H9 (cell line): ENCODE results near the gene THAP11. TPM values are rescaled to one million over a fixed set of nuclear protein-coding genes. Genes with fewer than 3 reads are reported as not detected.
A peak's percentile ranks its signal among the peaks of the same experiment; 100 is the strongest.

ENCODE experiments used
- DNase-seq: peaks from one replicate; pipeline ENCODE4 v3.0.0-alpha.2; 2017
- H2AFZ ChIP-seq: one replicate; pipeline ENCODE4 v1.6.1; 2013; ENCODE audit warnings: mild to moderate bottlenecking, low read length, control low read depth, moderate library complexity
- H2AK5ac ChIP-seq: 2 replicates; pipeline ENCODE4 v1.6.1; 2013; ENCODE audit warnings: low read length, control low read depth, mixed read lengths; ENCODE audit not compliant: insufficient read length
- H2BK120ac ChIP-seq: one replicate; pipeline ENCODE4 v1.6.1; 2013; ENCODE audit warnings: low read depth, mild to moderate bottlenecking, low read length, control low read depth, inconsistent platforms; ENCODE audit not compliant: poor library complexity, severe bottlenecking
- H2BK12ac ChIP-seq: 2 replicates; pipeline ENCODE4 v1.6.1; 2013; ENCODE audit warnings: low read length, control low read depth, mixed read lengths, low read depth; ENCODE audit not compliant: insufficient read length
- H2BK15ac ChIP-seq: 2 replicates; pipeline ENCODE4 v1.6.1; 2013; ENCODE audit warnings: low read depth, low read length, control low read depth
- H2BK20ac ChIP-seq: one replicate; pipeline ENCODE4 v1.6.1; 2013; ENCODE audit warnings: low read depth, mild to moderate bottlenecking, low read length, control low read depth, inconsistent platforms; ENCODE audit not compliant: poor library complexity, severe bottlenecking
- H2BK5ac ChIP-seq: 2 replicates; pipeline ENCODE4 v1.6.1; 2013; ENCODE audit warnings: low read length, control low read depth, mixed read lengths; ENCODE audit not compliant: insufficient read length
- H3K14ac ChIP-seq: 2 replicates; pipeline ENCODE4 v1.6.1; 2013; ENCODE audit warnings: low read length, control low read depth; ENCODE audit not compliant: insufficient read depth
- H3K18ac ChIP-seq: 2 replicates; pipeline ENCODE4 v1.6.1; 2013; ENCODE audit warnings: low read depth, mild to moderate bottlenecking, mixed read lengths, low read length, control low read depth; ENCODE audit not compliant: insufficient read length
- H3K23ac ChIP-seq: 2 replicates; pipeline ENCODE4 v1.6.1; 2013; ENCODE audit warnings: low read length, control low read depth, mixed read lengths, low read depth; ENCODE audit not compliant: insufficient read length
- H3K23me2 ChIP-seq: 2 replicates; pipeline ENCODE4 v1.6.1; 2013; ENCODE audit warnings: low read depth, mild to moderate bottlenecking, mixed read lengths, low read length, control low read depth; ENCODE audit not compliant: insufficient read length, poor library complexity, severe bottlenecking
- H3K27ac ChIP-seq: 2 replicates; pipeline ENCODE4 v1.5.1; 2013; ENCODE audit warnings: low read length, control low read depth, mixed read lengths, low read depth; ENCODE audit not compliant: insufficient read length
- H3K27me3 ChIP-seq: 2 replicates; pipeline ENCODE4 v1.6.1; 2013; ENCODE audit warnings: low read length, control low read depth, inconsistent platforms; ENCODE audit not compliant: insufficient read depth
- H3K4ac ChIP-seq: 2 replicates; pipeline ENCODE4 v1.6.1; 2013; ENCODE audit warnings: low read depth, mild to moderate bottlenecking, control low read depth, inconsistent platforms, low read length, moderate library complexity
- H3K4me1 ChIP-seq: 2 replicates; pipeline ENCODE4 v1.6.1; 2013; ENCODE audit warnings: low read length, control low read depth, inconsistent platforms; ENCODE audit not compliant: insufficient read depth
- H3K4me2 ChIP-seq: 2 replicates; pipeline ENCODE4 v1.6.1; 2013; ENCODE audit warnings: low read length, control low read depth, mixed read lengths; ENCODE audit not compliant: insufficient read length, insufficient read depth
- H3K56ac ChIP-seq: 2 replicates; pipeline ENCODE4 v1.6.1; 2013; ENCODE audit warnings: low read depth, mild to moderate bottlenecking, mixed read lengths, low read length, control low read depth; ENCODE audit not compliant: insufficient read length
- H3K79me1 ChIP-seq: 2 replicates; pipeline ENCODE4 v1.6.1; 2013; ENCODE audit warnings: low read depth, mild to moderate bottlenecking, moderate library complexity, low read length, control low read depth, inconsistent platforms; ENCODE audit not compliant: insufficient read depth, poor library complexity, severe bottlenecking
- H3K79me2 ChIP-seq: 2 replicates; pipeline ENCODE4 v1.6.1; 2013; ENCODE audit warnings: low read length, control low read depth, inconsistent platforms; ENCODE audit not compliant: insufficient read depth
- H3K9ac ChIP-seq: 2 replicates; pipeline ENCODE4 v1.6.1; 2013; ENCODE audit warnings: low read length, control low read depth, mixed read lengths; ENCODE audit not compliant: insufficient read length; ENCODE audit errors: extremely low read depth
- H3K9me3 ChIP-seq: one replicate; pipeline ENCODE4 v1.6.1; 2013; ENCODE audit warnings: low read depth, low read length, inconsistent platforms; ENCODE audit not compliant: control insufficient read depth
- H3T11ph ChIP-seq: one replicate; pipeline ENCODE4 v1.6.1; 2013; ENCODE audit warnings: mild to moderate bottlenecking, low read length, control low read depth, inconsistent platforms
- H4K20me1 ChIP-seq: one replicate; pipeline ENCODE4 v1.6.1; 2013; ENCODE audit not compliant: control insufficient read depth, insufficient read length, insufficient read depth
- H4K5ac ChIP-seq: 2 replicates; pipeline ENCODE4 v1.6.1; 2013; ENCODE audit warnings: low read depth, mild to moderate bottlenecking, mixed read lengths, low read length, control low read depth; ENCODE audit not compliant: insufficient read length
- H4K8ac ChIP-seq: replicated peaks from 2 replicates; pipeline ENCODE4 v1.6.1; 2013; ENCODE audit warnings: low read length, control low read depth, mixed read lengths, low read depth; ENCODE audit not compliant: insufficient read length
- H4K91ac ChIP-seq: 2 replicates; pipeline ENCODE4 v1.6.1; 2013; ENCODE audit warnings: low read depth, mild to moderate bottlenecking, moderate library complexity, mixed read lengths, low read length, control low read depth; ENCODE audit not compliant: insufficient read length
- H3K27ac Mint-ChIP-seq, 3 experiments: 2 replicates in 2 of 3; 3 replicates in 1 of 3; pipeline ENCODE4 v1.8.0; 2020 to 2021; ENCODE audit warnings: mixed read lengths in 3 of 3, mild to moderate bottlenecking in 1 of 3, moderate library complexity in 1 of 3
- H3K27me3 Mint-ChIP-seq: 2 replicates; pipeline ENCODE4 v1.8.0; 2021; ENCODE audit warnings: low read depth, mild to moderate bottlenecking, moderate library complexity, mixed read lengths
- H3K36me3 Mint-ChIP-seq, 3 experiments: 2 replicates in 2 of 3; 3 replicates in 1 of 3; pipeline ENCODE4 v1.8.0; 2020 to 2021; ENCODE audit warnings: low read depth in 3 of 3, mixed read lengths in 3 of 3; ENCODE audit not compliant: insufficient read depth in 1 of 3
- H3K4me1 Mint-ChIP-seq, 2 experiments: 2 replicates each; pipeline ENCODE4 v1.8.0; 2020; ENCODE audit warnings: mixed read lengths in 2 of 2
- H3K4me3 Mint-ChIP-seq, 2 experiments: 2 replicates in 1 of 2; 3 replicates in 1 of 2; pipeline ENCODE4 v1.8.0; 2020 to 2021; ENCODE audit warnings: mild to moderate bottlenecking in 2 of 2, mixed read lengths in 2 of 2, moderate library complexity in 1 of 2
- H3K9me3 Mint-ChIP-seq, 2 experiments: 2 replicates in 1 of 2; 3 replicates in 1 of 2; pipeline ENCODE4 v1.8.0; 2020; ENCODE audit warnings: mild to moderate bottlenecking in 2 of 2, mixed read lengths in 2 of 2, moderate library complexity in 1 of 2
- CTCF ChIP-seq: fragments of 200-600 bp; sonication (generic); conservative IDR thresholded peaks from 3 replicates; pipeline ENCODE4 v1.8.0; 2021; ENCODE audit warnings: antibody characterized with exemption, mild to moderate bottlenecking
- WGBS: extraction: QIAGEN DNeasy Blood & Tissue Kit; methylation state at CpG from one replicate; pipeline ENCODE4 v1.1.7; 2013; ENCODE audit warnings: missing lambda C conversion rate, low lambda C conversion rate, mixed read lengths; ENCODE audit not compliant: insufficient read length; ENCODE audit errors: extremely low coverage; 5-methylcytosine and 5-hydroxymethylcytosine counted together
- total RNA-seq: library from RNA; stranded (reverse); gene quantifications from 2 replicates; pipeline ENCODE4 v1.2.1, GENCODE V29; 2021

Gene THAP11
- total RNA-seq, 1 experiment from 2014 or later: 48.9 TPM

- Histone ChIP-seq H2BK5ac (no peak overlapping the region), H4K91ac (no peak overlapping the region), H2BK12ac (no peak overlapping the region), H3K23me2 (peaks cover 13% of the 10 kb centered on the region), H2BK120ac (no peak overlapping the region), H3T11ph (no peak overlapping the region), H3K9me3 (no peaks in the 10 kb centered on the region), H3K23ac (no peak overlapping the region), H3K4ac (no peak overlapping the region), H4K20me1 (no peaks in the 10 kb centered on the region), H3K27me3 (no peaks in the 10 kb centered on the region), H3K4me2 (peak overlapping the region; percentile 15), H3K14ac (peak overlapping the region; percentile 85; the same call in 1 of the 2 replicates), H2BK20ac (no peak overlapping the region), H3K9ac (peak overlapping the region; percentile 7), H2AK5ac (no peak overlapping the region), H4K5ac (no peak overlapping the region), H3K4me1 (peaks cover 10% of the 10 kb centered on the region; the same call in 1 of the 2 replicates), H2BK15ac (no peak overlapping the region), H3K27ac (no peak overlapping the region), H3K79me2 (no peaks in the 10 kb centered on the region; the same call in 1 of the 2 replicates), H3K18ac (peak overlapping the region; percentile 91), H4K8ac (no peak overlapping the region), H3K56ac (no peak overlapping the region), H2AFZ (no peak overlapping the region), H3K79me1 (no peaks in the 10 kb centered on the region)
- peak overlapping the region; percentile 90 to 99 (median 97) for H3K27ac Mint-ChIP-seq
- peaks cover 0 to 7% (median 4%) of the 10 kb centered on the region in 3 experiments; a peak in 4 of 7 replicates for H3K36me3 Mint-ChIP-seq
- no peaks in the 10 kb centered on the region for H3K9me3 Mint-ChIP-seq
- H3K4me3 Mint-ChIP-seq: peak overlapping the region; percentile 90 to 93
- no peak for TF ChIP-seq CTCF
- no peaks in the 10 kb centered on the region for H3K27me3 Mint-ChIP-seq
- no peak for DNase-seq
- H3K4me1 Mint-ChIP-seq: peaks cover 36 to 42% of the 10 kb centered on the region in 2 experiments
- no CpG with 5 or more reads among the region's 17 CpGs for WGBS
These were observed 813 bp upstream of the THAP11 start for GRCh38 chr16:67841198-67841815.
